DMS114 treated with DMSO at 0.1 percent for 48 hours (cell line): ENCODE measurements around the gene TRAF3.

Experiments
- DNase-seq: peaks from one replicate; lab custom pipeline; 2025; ENCODE audit not compliant: unreplicated experiment; lab: John Stamatoyannopoulos, UW

TRAF3 gene

DNA sequence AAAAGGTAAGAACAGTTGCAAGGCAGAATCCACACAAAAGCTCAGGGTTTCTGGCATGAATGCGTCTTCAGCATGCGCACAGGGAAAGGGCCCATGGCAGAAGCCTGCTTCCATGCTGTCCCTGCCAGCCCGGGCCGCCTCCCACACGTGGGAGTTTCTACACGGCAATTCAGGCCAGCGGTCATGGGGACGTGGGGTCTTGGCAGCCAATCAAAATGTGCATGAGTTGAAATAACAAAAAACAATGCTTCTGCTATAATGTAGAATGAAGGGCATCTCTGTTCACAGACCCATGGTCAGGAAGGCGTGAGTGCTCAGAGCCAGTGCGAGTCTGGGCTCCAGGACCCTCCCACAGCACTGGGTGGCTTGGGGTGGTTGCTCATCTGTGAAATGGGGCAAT is 173.8 kb downstream of the TRAF3 start:
- DNase-seq: no peak

DNA sequence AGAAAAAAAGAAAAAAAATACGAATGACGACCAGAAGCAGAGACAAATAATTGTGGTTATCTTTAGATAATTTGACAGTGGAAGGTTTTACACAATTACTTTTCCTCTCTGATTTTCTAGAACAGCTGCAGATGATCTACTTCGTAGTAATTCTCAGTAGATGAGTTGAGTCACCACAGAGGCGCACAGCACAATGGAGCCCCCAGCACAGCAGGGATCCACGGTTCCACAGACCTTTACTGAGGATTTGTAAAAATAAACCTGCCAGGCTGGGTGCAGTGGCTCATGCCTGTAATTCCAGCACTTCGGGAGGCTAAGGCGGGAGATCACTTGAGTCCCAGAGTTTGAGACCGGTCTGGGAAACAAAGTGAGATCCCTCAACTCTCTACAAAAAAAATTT is 174.6 kb downstream of the TRAF3 start:
- no peak for DNase-seq

DNA sequence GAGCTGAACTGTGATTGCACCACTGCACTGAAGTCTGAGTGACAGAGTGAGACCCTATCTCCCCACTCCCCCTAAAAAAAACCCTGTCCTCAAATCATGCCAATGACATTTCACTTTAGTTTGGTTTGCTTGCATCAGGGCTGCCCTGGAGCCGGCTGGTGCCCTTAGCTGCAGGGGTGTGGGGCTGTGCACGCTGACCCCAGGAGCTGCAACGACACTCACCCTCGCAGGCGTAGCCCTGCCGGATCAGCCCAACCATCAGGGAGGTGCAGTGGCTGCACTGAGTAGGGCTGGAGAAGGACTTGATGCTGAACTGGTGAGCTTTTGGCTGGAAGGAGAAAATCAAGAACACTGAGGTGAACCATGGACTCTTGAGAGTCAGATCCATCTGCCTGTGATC is 175.0 kb downstream of the TRAF3 start:
- DNase-seq: no peak

DNA sequence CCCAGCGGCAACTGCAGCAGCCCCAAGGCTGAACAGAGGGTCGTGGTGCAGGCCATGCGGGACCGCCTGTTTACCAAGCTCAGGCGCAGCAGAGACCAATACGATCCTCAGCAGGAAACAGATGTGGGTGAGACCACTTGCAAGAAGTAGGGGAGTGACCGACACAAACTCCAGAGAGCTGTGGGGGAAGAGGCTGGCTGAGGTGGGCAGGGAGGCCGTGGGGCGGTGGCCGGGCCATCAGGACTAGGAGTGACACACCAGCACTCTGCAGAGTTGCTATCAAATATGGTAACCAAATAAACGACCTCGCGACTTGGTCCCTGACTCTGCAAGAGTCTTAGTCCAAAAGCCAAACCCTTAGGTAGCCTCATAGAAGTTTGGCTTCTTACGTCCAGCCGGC is 175.9 kb downstream of the TRAF3 start:
- no peak for DNase-seq

DNA sequence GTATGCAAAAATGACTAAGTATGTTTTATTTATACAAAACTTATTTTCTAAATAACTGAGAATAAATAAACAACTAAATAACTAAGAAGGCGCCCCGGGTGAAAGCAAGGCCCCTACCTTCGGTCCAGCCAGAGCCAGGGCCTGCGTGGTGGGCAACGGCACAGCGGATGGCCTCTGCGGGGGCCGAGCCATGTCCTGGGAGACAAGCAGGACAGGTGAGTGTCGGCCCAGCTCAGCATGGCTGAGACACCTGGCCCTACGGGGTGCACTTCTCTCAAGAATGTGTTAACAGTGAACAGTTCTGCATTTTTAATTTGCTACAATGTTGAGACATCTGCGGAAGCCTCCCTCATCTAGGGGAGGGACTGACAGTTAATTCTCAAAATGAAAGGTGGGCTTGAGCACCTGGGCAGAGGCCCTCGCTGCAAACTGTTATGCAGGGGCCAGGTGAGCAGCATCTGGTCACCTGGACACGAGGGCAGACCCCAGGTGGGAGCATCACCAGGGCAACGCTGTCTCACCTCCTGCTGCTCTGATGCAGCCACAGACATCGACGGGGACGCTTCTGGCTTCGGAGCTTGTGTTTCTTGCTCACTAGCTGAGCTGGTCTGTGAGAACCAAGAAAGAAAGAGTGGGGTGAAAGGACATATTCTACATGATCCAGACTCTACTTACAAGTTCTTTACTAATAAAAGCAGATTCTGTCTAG is 177.0 kb downstream of the TRAF3 start:
- DNase-seq: no peak

DNA sequence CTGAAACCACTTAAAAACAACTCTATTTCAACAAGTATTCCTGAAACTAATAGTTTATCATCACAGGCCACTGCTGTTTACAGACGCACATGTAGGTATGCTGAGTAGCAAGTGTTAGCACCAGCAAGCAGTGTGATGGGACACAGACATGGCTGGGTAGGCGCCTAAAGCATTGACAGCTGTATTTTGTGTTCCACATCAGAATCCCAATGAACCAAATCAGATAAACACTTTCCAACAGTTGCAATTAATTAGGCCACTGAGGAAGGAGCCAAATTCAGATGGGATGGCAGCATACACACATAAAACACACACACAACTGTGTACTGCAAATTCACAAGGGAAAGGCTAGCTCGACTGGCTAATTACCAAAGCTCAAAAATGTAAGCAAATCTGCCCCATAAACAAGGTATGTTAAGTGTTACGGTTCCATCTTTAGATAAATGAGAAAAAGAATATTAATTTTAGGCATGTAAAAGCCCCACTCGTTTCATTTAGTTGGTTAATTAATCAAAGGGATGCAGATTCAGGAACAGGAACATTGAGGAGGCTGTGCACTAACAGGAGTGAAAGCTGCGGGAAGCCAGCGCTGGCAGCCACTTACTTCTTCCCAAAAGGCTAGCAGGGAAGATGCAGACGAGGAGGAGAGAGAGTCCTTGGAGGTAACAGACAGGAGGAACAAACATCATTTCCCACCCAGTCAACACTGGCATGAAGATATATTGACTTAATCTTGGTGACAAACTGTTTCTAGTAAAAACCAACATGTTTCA is 178.6 kb downstream of the TRAF3 start:
- no peak for DNase-seq

DNA sequence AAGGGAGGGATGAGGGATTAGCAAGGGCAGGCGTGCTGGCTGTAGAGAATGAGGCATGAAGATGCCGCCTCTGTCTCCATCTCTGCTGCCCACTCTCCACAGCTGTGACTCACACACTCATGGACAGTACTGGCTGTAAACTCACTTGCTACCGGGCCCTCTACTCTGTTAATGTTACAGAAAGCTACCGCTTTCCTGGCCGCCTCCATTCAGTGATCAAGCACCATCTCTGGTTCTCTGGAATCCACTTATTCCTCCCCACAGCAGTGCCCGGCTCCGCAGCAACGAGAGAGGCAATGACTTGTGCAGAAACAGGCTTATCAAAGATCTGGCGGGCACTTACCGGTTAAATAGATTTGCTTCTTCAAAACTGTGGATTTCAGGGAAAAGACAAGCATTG is 180.0 kb downstream of the TRAF3 start:
- DNase-seq: no peak

DNA sequence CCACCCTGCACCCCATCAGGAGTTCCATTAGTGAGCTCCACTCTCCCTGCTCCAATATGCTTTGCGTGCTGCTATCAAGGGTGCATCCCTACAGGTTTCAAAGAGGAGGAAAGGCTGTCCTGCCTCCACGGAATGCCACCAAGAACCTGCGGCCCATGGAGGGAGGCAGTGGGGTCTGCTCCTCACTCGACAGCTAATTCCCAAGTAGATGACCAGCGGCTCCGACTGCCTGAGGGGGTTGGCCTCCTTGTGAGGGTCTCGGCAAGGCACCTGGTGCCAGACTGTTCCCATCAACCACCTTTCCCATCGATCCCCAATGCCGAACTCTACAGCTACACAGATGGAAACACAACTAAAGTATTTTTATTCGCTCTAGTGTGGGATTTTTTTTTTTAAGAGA is 181.2 kb downstream of the TRAF3 start:
- no peak for DNase-seq
